Activated CD8-positive, alpha-beta T cell treated with anti-CD3 and anti-CD28 coated beads for 36 hours (primary cell): ENCODE data around the gene OR1F1. TPM values are rescaled to one million over a fixed set of nuclear protein-coding genes. Genes with fewer than 3 reads are reported as not detected.
"Not testable (repeated sequence)": the region's sequence is repeated elsewhere in the genome, so short reads cannot be mapped to it uniquely, and the experiment has no call there.

Experiments
- ATAC-seq: fragments of 200-7000 bp; cut with Tn5 transposase; one replicate; pipeline ENCODE4 v1.10.0; 2021; ENCODE audit warnings: mild to moderate bottlenecking, moderate library complexity
- CTCF ChIA-PET: fragments of 350-600 bp; sonication (Branson Sonifier 250); formaldehyde crosslinking; loops from one replicate; lab custom pipeline; 2021; ENCODE audit warnings: antibody characterized with exemption; lab: Charles Lee
- POLR2A ChIA-PET: fragments of 350-600 bp; sonication (Branson Sonifier 250); formaldehyde crosslinking; loops from one replicate; lab custom pipeline; 2021; ENCODE audit warnings: antibody characterized with exemption; lab: Charles Lee
- DNase-seq: peaks from one replicate; pipeline ENCODE4 v3.0.0-alpha.2; 2020
- H3K27ac Mint-ChIP-seq: one replicate; pipeline ENCODE4 v1.8.0; 2021; ENCODE audit warnings: mild to moderate bottlenecking, mixed read lengths
- H3K27me3 Mint-ChIP-seq: one replicate; pipeline ENCODE4 v1.8.0; 2021; ENCODE audit warnings: mixed read lengths
- H3K36me3 Mint-ChIP-seq: one replicate; pipeline ENCODE4 v1.8.0; 2021; ENCODE audit warnings: low read depth, mixed read lengths
- H3K4me1 Mint-ChIP-seq: one replicate; pipeline ENCODE4 v1.8.0; 2021; ENCODE audit warnings: low read depth, mixed read lengths
- H3K4me3 Mint-ChIP-seq: one replicate; pipeline ENCODE4 v1.8.0; 2021; ENCODE audit warnings: mild to moderate bottlenecking, moderate library complexity, mixed read lengths
- H3K9me3 Mint-ChIP-seq: one replicate; pipeline ENCODE4 v1.8.0; 2021; ENCODE audit warnings: mixed read lengths
- intact Hi-C: fragments of 100-400 bp; cut with micrococcal nuclease; formaldehyde crosslinking; loops from one replicate; pipeline ENCODE4 v1.10.0; 2022
- total RNA-seq, 2 experiments: library from RNA; stranded (reverse); gene quantifications; one replicate each; pipeline ENCODE4 v1.2.3, GENCODE V29; 2021
- TF ChIP-seq, protein P1 (sequence below): fragments of 200-600 bp; IDR thresholded peaks from one replicate; pipeline ENCODE4 v1.8.0; 2022; ENCODE audit warnings: antibody characterized with exemption, mild to moderate bottlenecking

OR1F1 gene
- total RNA-seq, 2 experiments from 2014 or later, result not detected

- intact Hi-C loops, result no loop called here
- H3K4me1 Mint-ChIP-seq, result peaks cover 23% of the 10 kb centered on the region
- H3K36me3 Mint-ChIP-seq, result no peaks in the 10 kb centered on the region
- TF ChIP-seq, protein P1, sequence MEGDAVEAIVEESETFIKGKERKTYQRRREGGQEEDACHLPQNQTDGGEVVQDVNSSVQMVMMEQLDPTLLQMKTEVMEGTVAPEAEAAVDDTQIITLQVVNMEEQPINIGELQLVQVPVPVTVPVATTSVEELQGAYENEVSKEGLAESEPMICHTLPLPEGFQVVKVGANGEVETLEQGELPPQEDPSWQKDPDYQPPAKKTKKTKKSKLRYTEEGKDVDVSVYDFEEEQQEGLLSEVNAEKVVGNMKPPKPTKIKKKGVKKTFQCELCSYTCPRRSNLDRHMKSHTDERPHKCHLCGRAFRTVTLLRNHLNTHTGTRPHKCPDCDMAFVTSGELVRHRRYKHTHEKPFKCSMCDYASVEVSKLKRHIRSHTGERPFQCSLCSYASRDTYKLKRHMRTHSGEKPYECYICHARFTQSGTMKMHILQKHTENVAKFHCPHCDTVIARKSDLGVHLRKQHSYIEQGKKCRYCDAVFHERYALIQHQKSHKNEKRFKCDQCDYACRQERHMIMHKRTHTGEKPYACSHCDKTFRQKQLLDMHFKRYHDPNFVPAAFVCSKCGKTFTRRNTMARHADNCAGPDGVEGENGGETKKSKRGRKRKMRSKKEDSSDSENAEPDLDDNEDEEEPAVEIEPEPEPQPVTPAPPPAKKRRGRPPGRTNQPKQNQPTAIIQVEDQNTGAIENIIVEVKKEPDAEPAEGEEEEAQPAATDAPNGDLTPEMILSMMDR, result no peak
- DNase-seq (no peak), ATAC-seq (no peak)
- ChIA-PET CTCF (interaction anchor here (0.6 to 2.2 kb wide), 5 partner anchors 14 to 133 kb away, joined by 3 to 11 read pairs (median 5); no protein-coding TSS in a partner anchor), POLR2A (interaction anchor here (1.5 kb wide), 1 partner anchor 105 kb away, joined by 7 read pairs; no protein-coding TSS in a partner anchor)
- H3K4me3 Mint-ChIP-seq, result no peak overlapping the region
- no peak overlapping the region for H3K27ac Mint-ChIP-seq
- no peaks in the 10 kb centered on the region for H3K9me3 Mint-ChIP-seq
- peaks cover 4% of the 10 kb centered on the region for H3K27me3 Mint-ChIP-seq
These were observed 23.6 kb upstream of the OR1F1 start for GRCh38 chr16:3164121-3164991.

- ATAC-seq (no peak), DNase-seq (no peak)
- peaks cover 10% of the 10 kb centered on the region for H3K27me3 Mint-ChIP-seq
- intact Hi-C loops, result no loop called here
- TF ChIP-seq, protein P1, result no peak
- H3K4me1 Mint-ChIP-seq, result peaks cover 18% of the 10 kb centered on the region
- peak overlapping the region; percentile 71 for H3K27ac Mint-ChIP-seq
- ChIA-PET POLR2A (no interaction called here), CTCF (interaction anchor here (0.6 to 2.2 kb wide), 6 partner anchors 15 to 134 kb away, joined by 3 to 11 read pairs (median 6); partner anchors contain the start of gene ZNF213)
- H3K4me3 Mint-ChIP-seq, result peak overlapping the region; percentile 45
- no peaks in the 10 kb centered on the region for H3K9me3 Mint-ChIP-seq
- no peaks in the 10 kb centered on the region for H3K36me3 Mint-ChIP-seq
These were observed 22.7 kb upstream of the OR1F1 start for GRCh38 chr16:3165111-3165822.

- Mint-ChIP-seq H3K4me1 (peaks cover 26% of the 10 kb centered on the region), H3K4me3 (no peak overlapping the region), H3K27me3 (peaks cover 14% of the 10 kb centered on the region), H3K27ac (no peak overlapping the region), H3K9me3 (no peaks in the 10 kb centered on the region), H3K36me3 (no peaks in the 10 kb centered on the region)
- ChIA-PET CTCF (interaction anchor here (0.6 to 2.2 kb wide), 12 partner anchors 10 to 236 kb away, joined by 3 to 11 read pairs (median 3); partner anchors contain the start of gene ZNF213), POLR2A (no interaction called here)
- ATAC-seq (no peak), DNase-seq (no peak)
- TF ChIP-seq, protein P1, result no peak
- intact Hi-C loops, result no loop called here
These were observed 21.5 kb upstream of the OR1F1 start for GRCh38 chr16:3166505-3166886.

DNA sequence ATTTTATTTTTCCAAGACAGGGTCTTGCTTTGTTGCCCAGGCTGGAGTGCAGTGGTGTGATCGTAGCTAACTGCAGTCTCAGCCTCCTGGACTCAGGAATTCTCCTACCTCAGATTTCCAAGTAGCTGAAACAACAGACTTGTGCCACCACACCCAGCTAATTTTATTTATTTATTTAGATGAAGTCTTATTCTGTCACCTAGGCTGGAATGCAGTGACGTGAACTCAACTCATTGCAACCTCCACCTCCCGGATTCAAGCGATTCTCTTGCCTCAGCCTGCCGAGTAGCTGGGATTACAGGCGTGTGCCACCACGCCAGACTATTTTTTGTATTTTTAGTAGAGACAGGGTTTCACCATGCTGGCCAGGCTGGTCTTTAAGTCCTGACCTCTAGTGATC is 19.3 kb upstream of the OR1F1 start:
- CTCF ChIA-PET, result interaction anchor here (0.9 to 5.6 kb wide), 13 partner anchors 11 to 165 kb away, joined by 3 to 37 read pairs (median 6); no protein-coding TSS in a partner anchor

More for the DNA sequence above, 19.3 kb upstream of the OR1F1 start:
- POLR2A ChIA-PET, result interaction anchor here (1.1 to 2.8 kb wide), 5 partner anchors 10 to 34 kb away, joined by 3 to 9 read pairs (median 7); partner anchors contain the start of genes OR1F1 and ZNF213
- H3K27ac Mint-ChIP-seq, intact Hi-C loops, ATAC-seq, H3K4me3 Mint-ChIP-seq, H3K36me3 Mint-ChIP-seq, DNase-seq, H3K9me3 Mint-ChIP-seq: not testable (repeated sequence)
- H3K4me1 Mint-ChIP-seq, result peaks cover 35% of the 10 kb centered on the region
- peaks cover 17% of the 10 kb centered on the region for H3K27me3 Mint-ChIP-seq
